Panc1 (cell line): ENCODE results near the gene ZNF486. TPM values are rescaled to one million over a fixed set of nuclear protein-coding genes. Genes with fewer than 3 reads are reported as not detected.

Experiments used
- ATAC-seq: fragments of 200-7000 bp; cut with Tn5 transposase; 2 replicates; pipeline ENCODE4 v1.9.1; 2020; ENCODE audit warnings: mild to moderate bottlenecking, moderate library complexity
- BruUV-seq: library from RNA; stranded (reverse); fragments of 400-500 nt; replicated peaks from 2 replicates; lab custom pipeline; 2021; lab: Mats Ljungman, UMichigan
- CTCF ChIA-PET: fragments of 300-600 bp; sonication (Branson Sonifier 250); formaldehyde crosslinking; loops from one replicate; lab custom pipeline; 2022; ENCODE audit warnings: antibody characterized with exemption; lab: Charles Lee
- POLR2A ChIA-PET: fragments of 300-600 bp; sonication (Branson Sonifier 250); formaldehyde crosslinking; loops from one replicate; lab custom pipeline; 2022; ENCODE audit warnings: antibody characterized with exemption; lab: Charles Lee
- DNase-seq: peaks from one replicate; pipeline ENCODE4 v3.0.0-alpha.2; 2010; ENCODE audit warnings: low read depth, low spot score
- H3K27ac ChIP-seq: 2 replicates; pipeline ENCODE4 v1.5.1; 2011; ENCODE audit warnings: mild to moderate bottlenecking, low read length, inconsistent platforms
- H3K27me3 ChIP-seq: fragments of 200-500 bp; sonication (Bioruptor generic); 2 replicates; pipeline ENCODE4 v1.6.0; 2014; ENCODE audit warnings: low read length, inconsistent platforms; ENCODE audit not compliant: control insufficient read depth, insufficient read depth
- H3K36me3 ChIP-seq: fragments of 200-500 bp; sonication (Bioruptor generic); 2 replicates; pipeline ENCODE4 v1.5.1; 2014; ENCODE audit warnings: inconsistent platforms, mild to moderate bottlenecking, low read length, moderate library complexity; ENCODE audit not compliant: control insufficient read depth, insufficient read depth
- H3K4me1 ChIP-seq: 2 replicates; pipeline ENCODE4 v1.5.1; 2011; ENCODE audit warnings: inconsistent platforms, mild to moderate bottlenecking, low read length, moderate library complexity; ENCODE audit not compliant: control insufficient read depth, insufficient read depth
- H3K4me3 ChIP-seq, 2 experiments: 2 replicates each; pipeline ENCODE4 v1.5.1; 2011 to 2012; ENCODE audit warnings: low read depth in 2 of 2, low read length in 2 of 2, mild to moderate bottlenecking in 2 of 2, inconsistent platforms in 1 of 2, moderate library complexity in 1 of 2
- H3K9me3 ChIP-seq: fragments of 200-500 bp; sonication (Bioruptor generic); 2 replicates; pipeline ENCODE4 v1.5.1; 2014; ENCODE audit warnings: low read depth, mild to moderate bottlenecking, inconsistent platforms, low read length, moderate library complexity; ENCODE audit not compliant: control insufficient read depth, insufficient read depth
- CTCF ChIP-seq: fragments of 450-650 bp; IDR thresholded peaks from 2 replicates; pipeline ENCODE4 v1.5.1; 2017; ENCODE audit warnings: mild to moderate bottlenecking
- POLR2AphosphoS5 ChIP-seq: IDR thresholded peaks from 2 replicates; pipeline ENCODE4 v1.6.1; 2012; ENCODE audit warnings: mild to moderate bottlenecking, low read depth, low read length, moderate library complexity
- REST ChIP-seq, 2 experiments: IDR thresholded peaks; 2 replicates each; pipeline ENCODE4 v1.6.1; 2011 to 2012; ENCODE audit warnings: low read depth in 2 of 2, control low read depth in 1 of 2, low read length in 1 of 2, mild to moderate bottlenecking in 1 of 2, moderate library complexity in 1 of 2; ENCODE audit not compliant: insufficient read depth in 1 of 2
- SIN3A ChIP-seq: IDR thresholded peaks from 2 replicates; pipeline ENCODE4 v1.6.1; 2012; ENCODE audit warnings: low read depth, mild to moderate bottlenecking, low read length, moderate library complexity, borderline replicate concordance; ENCODE audit not compliant: insufficient read depth
- TCF7L2 ChIP-seq: IDR thresholded peaks from 2 replicates; pipeline ENCODE4 v1.6.1; 2011; ENCODE audit warnings: mild to moderate bottlenecking, low read depth, low read length, inconsistent platforms
- in situ Hi-C: cut with HindIII; loops from 2 replicates; pipeline ENCODE4 v1.10.0; 2016; ENCODE audit warnings: low sequenced_read_pairs, low pct_unique_long_range_greater_than_20kb
- intact Hi-C: fragments of 100-400 bp; cut with micrococcal nuclease; formaldehyde crosslinking; loops from one replicate; pipeline ENCODE4 v1.10.0; 2022; ENCODE audit not compliant: unreplicated experiment
- total RNA-seq: library from RNA; stranded (reverse); gene quantifications from one replicate; pipeline ENCODE4 v1.2.1, GENCODE V29; 2021; ENCODE audit not compliant: unreplicated experiment

Gene ZNF486
- total RNA-seq, 1 experiment from 2014 or later, result 7.8 TPM

DNA sequence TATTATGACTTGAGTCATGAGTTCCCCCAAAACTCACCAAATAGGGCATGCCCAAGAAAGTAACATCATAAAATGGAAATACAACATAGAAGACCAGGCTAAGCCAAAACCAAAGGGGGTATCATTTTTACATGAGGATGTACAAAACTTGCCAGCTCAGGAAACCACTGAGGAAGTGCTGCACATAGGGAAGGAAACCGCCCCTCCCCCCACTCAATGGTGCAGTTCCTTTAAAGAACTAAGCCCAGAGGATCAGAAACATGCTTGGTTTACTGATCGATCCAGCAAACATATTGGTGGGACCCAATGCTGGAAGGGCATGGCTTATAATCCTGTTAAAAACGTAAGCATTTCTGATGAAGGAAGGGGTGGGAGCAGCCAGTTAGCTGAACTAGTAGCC lies 4.2 kb upstream of the ZNF486 start:
- no TSS peak for BruUV-seq
- ATAC-seq (no peak), DNase-seq (no peak)
- Histone ChIP-seq H3K36me3 (no peaks in the 10 kb centered on the region), H3K27me3 (no peaks in the 10 kb centered on the region), H3K9me3 (no peaks in the 10 kb centered on the region), H3K4me1 (no peaks in the 10 kb centered on the region), H3K27ac (no peak overlapping the region), H3K4me3 (no peak overlapping the region)
- CTCF ChIA-PET, result no interaction called here
- in situ Hi-C loops (no loop called here), intact Hi-C loops (no loop called here)
- no peak for TF ChIP-seq REST (IDR thresholded peaks at IDR 0.05; ENCODE audit: insufficient read depth in 1 of 2, low read depth in 2 of 2, low read length in 1 of 2)
- TF ChIP-seq SIN3A, result no peak
- no peak for TF ChIP-seq CTCF
- no peak for TF ChIP-seq TCF7L2
- no peak for TF ChIP-seq POLR2AphosphoS5
- POLR2A ChIA-PET, result no interaction called here

DNA sequence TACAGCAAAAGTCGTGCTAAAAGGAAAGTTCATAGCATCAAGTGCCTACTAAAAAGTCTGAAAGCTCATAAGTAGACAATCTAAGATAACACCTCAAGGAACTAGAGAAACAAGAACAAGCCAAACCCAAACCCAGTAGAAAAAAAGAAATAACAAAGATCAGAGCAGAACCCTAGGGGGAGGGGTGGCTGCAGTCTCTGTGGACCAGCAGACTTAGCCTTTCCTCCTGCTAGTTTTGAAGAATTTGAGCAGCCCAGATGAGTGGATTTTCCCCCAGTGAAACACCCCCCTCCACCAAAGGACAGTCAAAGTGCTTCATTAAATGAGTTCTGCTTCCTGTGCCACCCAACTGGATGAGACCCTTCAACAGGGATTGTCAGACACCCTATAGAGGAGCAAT lies 2.6 kb upstream of the ZNF486 start:
- Histone ChIP-seq H3K9me3 (no peaks in the 10 kb centered on the region), H3K36me3 (no peaks in the 10 kb centered on the region), H3K27ac (no peak overlapping the region), H3K27me3 (no peaks in the 10 kb centered on the region), H3K4me1 (no peaks in the 10 kb centered on the region), H3K4me3 (no peak overlapping the region)
- DNase-seq (no peak), ATAC-seq (no peak)
- ChIA-PET POLR2A (no interaction called here), CTCF (no interaction called here)
- intact Hi-C loops, result no loop called here
- no TSS peak for BruUV-seq
- TF ChIP-seq SIN3A, result no peak
- no peak for TF ChIP-seq TCF7L2
- TF ChIP-seq REST (IDR thresholded peaks at IDR 0.05; ENCODE audit: insufficient read depth in 1 of 2, low read depth in 2 of 2, low read length in 1 of 2), result no peak
- TF ChIP-seq POLR2AphosphoS5, result no peak
- TF ChIP-seq CTCF, result no peak
- in situ Hi-C loops, result no loop called here
